ENCODE results near the gene SLC5A9.

The SLC5A9 gene

GRCh38 chr1:48222501-48223242 lies at the start of gene SLC5A9:
SLC5A9 (plus strand) TSS chr1:48222716; CDS start chr1:48222737, 21 bp downstream.
- Histone ChIP-seq H3K4me3 (ENCODE audit: low read length) (no peak within 1 kb of the TSS), H3K27ac (ENCODE audit: low read length) (no peak within 1 kb of the TSS), H3K9me3 (ENCODE audit: insufficient read depth, low read depth, low read length) (no peaks in the 10 kb centered on the region)

DNA sequence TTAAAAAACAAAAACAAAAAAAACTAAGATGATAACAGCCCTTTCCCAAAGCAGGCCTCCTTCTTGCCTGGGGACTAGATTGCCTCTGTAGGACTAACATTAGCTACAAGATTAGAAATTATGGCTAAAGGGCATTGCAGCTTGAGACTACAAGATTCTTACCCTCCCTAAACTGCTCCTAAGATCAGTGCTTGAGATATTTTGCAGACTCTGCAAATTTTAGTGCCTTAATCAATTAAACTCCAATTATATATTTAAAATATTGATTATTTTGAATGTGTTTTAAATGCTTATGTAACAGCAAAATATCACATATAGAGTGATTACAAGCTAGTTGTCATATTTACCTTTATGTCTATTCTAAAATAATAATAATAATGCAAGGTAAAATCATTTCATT lies 47.4 kb upstream of the SLC5A9 start:
- peaks cover 8% of the 10 kb centered on the region for H3K9me3 ChIP-seq (ENCODE audit: insufficient read depth, low read depth, low read length)
- no peaks in the 10 kb centered on the region for H3K27me3 ChIP-seq (ENCODE audit: insufficient read depth, low read length)
- H3K27ac ChIP-seq (ENCODE audit: low read length): no peak overlapping the region
- H3K9ac ChIP-seq (ENCODE audit: low read depth, low read length): no peak overlapping the region
- H3K36me3 ChIP-seq (ENCODE audit: insufficient read depth, low read depth, low read length): no peaks in the 10 kb centered on the region
- no peak overlapping the region for H3K4me3 ChIP-seq (ENCODE audit: low read length)
- no peaks in the 10 kb centered on the region for H3K4me1 ChIP-seq (ENCODE audit: insufficient read depth, low read length)

More at GRCh38 chr1:48222501-48223242, at the start of gene SLC5A9:
- no peaks in the 10 kb centered on the region for H3K36me3 ChIP-seq (ENCODE audit: insufficient read depth, low read depth, low read length)
- H3K4me1 ChIP-seq (ENCODE audit: insufficient read depth, low read length): peaks cover 3% of the 10 kb centered on the region; the same call in 1 of the 2 replicates
- no peak within 1 kb of the TSS for H3K9ac ChIP-seq (ENCODE audit: low read depth, low read length)
- H3K27me3 ChIP-seq (ENCODE audit: insufficient read depth, low read length): no peaks in the 10 kb centered on the region

GRCh38 chr1:48177257-48177656 lies 45.3 kb upstream of the SLC5A9 start:
- Histone ChIP-seq H3K27ac (ENCODE audit: low read length) (no peak overlapping the region), H3K36me3 (ENCODE audit: insufficient read depth, low read depth, low read length) (no peaks in the 10 kb centered on the region), H3K9ac (ENCODE audit: low read depth, low read length) (no peak overlapping the region), H3K9me3 (ENCODE audit: insufficient read depth, low read depth, low read length) (peaks cover 8% of the 10 kb centered on the region), H3K4me3 (ENCODE audit: low read length) (no peak overlapping the region), H3K27me3 (ENCODE audit: insufficient read depth, low read length) (no peaks in the 10 kb centered on the region), H3K4me1 (ENCODE audit: insufficient read depth, low read length) (no peaks in the 10 kb centered on the region)

DNA sequence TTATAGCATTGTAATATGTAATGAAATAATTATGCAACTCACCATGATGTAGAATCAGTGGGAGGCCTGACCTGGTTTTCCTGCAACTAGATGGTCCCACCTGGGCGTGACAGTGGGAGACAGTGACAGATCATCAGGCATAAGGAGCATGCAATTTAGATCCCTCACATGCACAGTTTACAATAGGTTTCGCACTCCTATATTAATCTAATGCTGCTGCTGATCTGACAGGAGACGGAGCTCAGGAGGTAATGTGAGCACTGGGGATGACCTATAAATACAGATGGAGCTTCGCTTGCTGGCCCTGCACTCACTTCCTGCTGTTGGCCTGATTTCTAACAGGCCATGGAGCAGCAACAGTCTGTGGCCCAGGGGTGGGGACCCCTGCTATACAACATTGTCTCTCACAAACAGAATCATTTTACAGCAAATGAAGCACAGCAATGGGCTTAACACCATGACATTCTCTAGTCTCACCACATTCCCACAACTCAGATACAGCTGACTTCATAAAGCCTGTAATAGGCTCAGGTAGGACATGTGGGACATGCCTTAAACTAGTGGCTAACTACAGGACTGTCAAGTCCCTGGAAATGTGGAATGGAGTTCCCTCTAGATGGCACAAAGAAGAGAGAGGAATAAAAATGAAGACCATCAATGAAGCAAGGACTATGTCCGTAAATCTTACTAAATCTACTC lies 40.7 kb upstream of the SLC5A9 start:
- Histone ChIP-seq H3K27me3 (ENCODE audit: insufficient read depth, low read length) (no peaks in the 10 kb centered on the region), H3K4me3 (ENCODE audit: low read length) (no peak overlapping the region), H3K4me1 (ENCODE audit: insufficient read depth, low read length) (no peaks in the 10 kb centered on the region), H3K9me3 (ENCODE audit: insufficient read depth, low read depth, low read length) (peaks cover 9% of the 10 kb centered on the region), H3K36me3 (ENCODE audit: insufficient read depth, low read depth, low read length) (no peaks in the 10 kb centered on the region), H3K27ac (ENCODE audit: low read length) (no peak overlapping the region), H3K9ac (ENCODE audit: low read depth, low read length) (no peak overlapping the region)

- H3K9ac ChIP-seq (ENCODE audit: low read depth, low read length): no peak overlapping the region
- peaks cover 15% of the 10 kb centered on the region for H3K9me3 ChIP-seq (ENCODE audit: insufficient read depth, low read depth, low read length)
- H3K36me3 ChIP-seq (ENCODE audit: insufficient read depth, low read depth, low read length): no peaks in the 10 kb centered on the region
- no peaks in the 10 kb centered on the region for H3K4me1 ChIP-seq (ENCODE audit: insufficient read depth, low read length)
- no peak overlapping the region for H3K4me3 ChIP-seq (ENCODE audit: low read length)
- no peaks in the 10 kb centered on the region for H3K27me3 ChIP-seq (ENCODE audit: insufficient read depth, low read length)
- H3K27ac ChIP-seq (ENCODE audit: low read length): no peak overlapping the region
Observed at GRCh38 chr1:48182439-48182838, 40.1 kb upstream of the SLC5A9 start.

DNA sequence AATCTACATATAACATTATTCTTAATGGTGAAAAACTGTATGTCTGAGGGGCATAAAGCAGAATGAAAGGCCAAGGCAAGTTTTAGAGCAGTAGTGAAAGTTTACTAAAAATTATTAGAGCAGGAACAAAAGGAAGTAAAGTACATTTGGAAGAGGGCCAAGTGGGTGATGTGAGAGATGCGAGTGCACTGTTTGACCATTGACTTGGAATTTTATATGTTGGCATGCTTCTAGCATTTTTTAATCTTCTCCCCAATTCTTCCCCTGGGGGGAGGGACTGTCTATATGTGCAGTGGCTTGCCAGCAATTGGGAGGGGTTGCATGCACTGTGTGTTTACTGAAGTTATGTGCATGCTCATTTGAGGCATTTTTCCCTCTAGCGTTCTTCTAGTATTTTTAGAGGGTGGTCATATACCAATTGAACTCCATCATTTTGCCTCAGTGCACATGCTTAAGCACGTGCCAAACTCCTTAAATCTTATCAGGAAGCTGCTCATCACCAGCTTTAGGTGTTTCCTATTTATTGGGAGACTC lies 36.1 kb upstream of the SLC5A9 start:
- Histone ChIP-seq H3K27me3 (ENCODE audit: insufficient read depth, low read length) (no peaks in the 10 kb centered on the region), H3K9me3 (ENCODE audit: insufficient read depth, low read depth, low read length) (peaks cover 54% of the 10 kb centered on the region), H3K4me3 (ENCODE audit: low read length) (no peak overlapping the region), H3K9ac (ENCODE audit: low read depth, low read length) (no peak overlapping the region), H3K36me3 (ENCODE audit: insufficient read depth, low read depth, low read length) (no peaks in the 10 kb centered on the region), H3K27ac (ENCODE audit: low read length) (no peak overlapping the region), H3K4me1 (ENCODE audit: insufficient read depth, low read length) (no peaks in the 10 kb centered on the region)

DNA sequence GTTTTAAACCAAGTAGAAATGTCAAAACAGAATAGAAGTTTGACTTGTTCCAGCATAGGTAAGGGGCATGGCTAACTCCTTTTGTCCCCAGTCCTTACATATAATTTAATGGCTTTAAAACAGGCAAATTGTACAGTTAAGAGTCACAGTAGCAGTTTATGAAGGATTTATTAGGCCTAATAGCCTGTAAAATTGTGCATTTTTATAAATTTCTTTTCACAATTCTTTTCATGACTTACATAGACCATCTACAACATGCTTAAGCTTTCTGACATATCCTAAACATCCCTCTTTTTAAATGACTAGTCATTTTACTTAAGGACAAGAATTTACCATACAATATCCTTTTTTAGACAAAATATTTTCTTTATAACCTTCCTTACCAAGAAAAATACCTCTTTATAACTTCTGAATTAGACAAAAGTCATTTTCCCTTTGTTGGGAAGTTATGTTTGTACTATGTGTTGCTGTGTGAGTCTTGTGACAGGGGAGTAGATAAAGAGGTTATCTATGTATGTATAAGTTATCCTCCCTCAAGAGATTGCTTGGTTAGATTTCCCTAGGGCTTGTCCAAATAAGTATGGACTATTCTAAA lies 34.5 kb upstream of the SLC5A9 start:
- Histone ChIP-seq H3K36me3 (ENCODE audit: insufficient read depth, low read depth, low read length) (no peaks in the 10 kb centered on the region), H3K9ac (ENCODE audit: low read depth, low read length) (no peak overlapping the region), H3K27me3 (ENCODE audit: insufficient read depth, low read length) (no peaks in the 10 kb centered on the region), H3K9me3 (ENCODE audit: insufficient read depth, low read depth, low read length) (peaks cover 57% of the 10 kb centered on the region), H3K4me1 (ENCODE audit: insufficient read depth, low read length) (no peaks in the 10 kb centered on the region), H3K4me3 (ENCODE audit: low read length) (no peak overlapping the region), H3K27ac (ENCODE audit: low read length) (no peak overlapping the region)

DNA sequence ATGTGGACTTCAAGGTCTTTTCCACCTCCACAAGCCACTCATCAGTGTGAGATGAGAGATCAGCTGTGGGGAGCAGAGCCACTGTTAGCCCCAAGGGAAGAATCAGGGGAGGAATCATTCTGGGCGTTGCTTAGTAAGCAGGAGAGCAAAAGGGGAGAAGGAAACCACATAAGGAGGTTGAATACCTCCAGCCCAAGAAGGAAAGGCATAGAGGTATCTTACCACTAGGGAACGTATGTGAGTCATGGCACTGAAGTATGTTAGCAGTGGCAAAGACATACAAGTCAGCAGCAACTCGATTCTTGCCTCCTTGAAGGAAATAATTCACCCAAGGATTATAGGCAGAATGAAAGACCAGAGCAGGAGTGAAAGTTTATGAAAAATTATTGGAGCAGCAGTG lies 31.6 kb upstream of the SLC5A9 start:
- Histone ChIP-seq H3K9ac (ENCODE audit: low read depth, low read length) (no peak overlapping the region), H3K27ac (ENCODE audit: low read length) (no peak overlapping the region), H3K4me3 (ENCODE audit: low read length) (no peak overlapping the region), H3K4me1 (ENCODE audit: insufficient read depth, low read length) (no peaks in the 10 kb centered on the region), H3K9me3 (ENCODE audit: insufficient read depth, low read depth, low read length) (peaks cover 54% of the 10 kb centered on the region), H3K27me3 (ENCODE audit: insufficient read depth, low read length) (no peaks in the 10 kb centered on the region), H3K36me3 (ENCODE audit: insufficient read depth, low read depth, low read length) (no peaks in the 10 kb centered on the region)

DNA sequence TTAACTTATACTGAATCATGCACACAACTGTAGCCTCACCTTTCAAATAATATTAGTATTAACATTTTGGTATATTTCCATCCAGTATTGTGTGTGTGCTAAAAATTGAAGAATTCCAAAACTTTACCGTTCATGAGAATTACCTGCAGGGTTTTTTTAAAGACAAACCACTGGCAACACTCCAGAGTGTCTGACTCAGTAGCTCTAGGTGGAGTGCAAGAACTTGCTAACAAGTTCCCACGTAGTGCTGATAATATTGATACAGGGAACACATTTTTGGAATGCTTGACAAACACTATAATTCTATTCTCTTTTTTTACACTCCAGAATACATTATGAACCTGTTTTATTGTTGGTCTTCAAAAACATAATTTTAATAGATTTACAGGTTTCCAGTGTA lies 27.7 kb upstream of the SLC5A9 start:
- Histone ChIP-seq H3K4me3 (ENCODE audit: low read length) (no peak overlapping the region), H3K27ac (ENCODE audit: low read length) (no peak overlapping the region), H3K4me1 (ENCODE audit: insufficient read depth, low read length) (no peaks in the 10 kb centered on the region), H3K36me3 (ENCODE audit: insufficient read depth, low read depth, low read length) (no peaks in the 10 kb centered on the region), H3K9me3 (ENCODE audit: insufficient read depth, low read depth, low read length) (peaks cover 18% of the 10 kb centered on the region), H3K9ac (ENCODE audit: low read depth, low read length) (no peak overlapping the region), H3K27me3 (ENCODE audit: insufficient read depth, low read length) (no peaks in the 10 kb centered on the region)

DNA sequence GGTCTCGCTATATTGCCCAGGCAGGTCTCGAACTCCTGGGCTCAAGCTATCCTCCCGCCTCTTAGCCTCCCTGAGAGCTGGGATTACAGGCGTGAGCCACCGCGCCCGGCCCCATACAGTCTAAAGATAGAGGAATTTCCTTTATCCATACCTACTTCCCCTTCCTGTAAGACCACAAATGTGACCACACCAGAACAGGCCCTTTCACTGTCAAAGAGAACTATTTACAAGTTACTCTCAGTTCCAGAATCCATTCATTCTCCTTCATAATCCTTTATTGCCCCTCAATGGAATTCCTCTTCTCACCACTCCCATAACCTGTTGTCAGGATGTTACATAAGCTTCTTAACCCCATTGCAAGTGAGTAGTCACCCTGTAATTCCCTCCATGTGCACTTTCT lies 26.3 kb upstream of the SLC5A9 start:
- Histone ChIP-seq H3K9ac (ENCODE audit: low read depth, low read length) (no peak overlapping the region), H3K27ac (ENCODE audit: low read length) (no peak overlapping the region), H3K36me3 (ENCODE audit: insufficient read depth, low read depth, low read length) (no peaks in the 10 kb centered on the region), H3K4me1 (ENCODE audit: insufficient read depth, low read length) (no peaks in the 10 kb centered on the region), H3K9me3 (ENCODE audit: insufficient read depth, low read depth, low read length) (peaks cover 4% of the 10 kb centered on the region; the same call in 1 of the 2 replicates), H3K27me3 (ENCODE audit: insufficient read depth, low read length) (no peaks in the 10 kb centered on the region), H3K4me3 (ENCODE audit: low read length) (no peak overlapping the region)

- Histone ChIP-seq H3K4me3 (ENCODE audit: low read length) (no peak overlapping the region), H3K27ac (ENCODE audit: low read length) (no peak overlapping the region), H3K4me1 (ENCODE audit: insufficient read depth, low read length) (no peaks in the 10 kb centered on the region), H3K9me3 (ENCODE audit: insufficient read depth, low read depth, low read length) (no peaks in the 10 kb centered on the region), H3K9ac (ENCODE audit: low read depth, low read length) (no peak overlapping the region), H3K36me3 (ENCODE audit: insufficient read depth, low read depth, low read length) (no peaks in the 10 kb centered on the region), H3K27me3 (ENCODE audit: insufficient read depth, low read length) (no peaks in the 10 kb centered on the region)
Observed at GRCh38 chr1:48198970-48199369, 23.5 kb upstream of the SLC5A9 start.
